CD4-positive, alpha-beta T cell treated with Interferon alpha-2 for 1 hour (primary cell): Measurements from ENCODE around the gene WFDC6.

Experiments
- DNase-seq, 2 donors: peaks; one replicate each; pipeline ENCODE4 v3.0.0-alpha.2; 2020 to 2022

WFDC6 gene

GRCh38 chr20:45515147-45515913 lies 24.0 kb downstream of the WFDC6 start, which contains the start of gene SPINT3:
Gene SPINT3, minus strand, starts transcription at chr20:45515622. Its CDS starts 14 bp downstream, at chr20:45515608.
- no peak for DNase-seq

- DNase-seq = no peak
These were observed 28.9 kb downstream of the WFDC6 start for GRCh38 chr20:45510242-45510862.

GRCh38 chr20:45509091-45509490 lies 30.2 kb downstream of the WFDC6 start:
- no peak for DNase-seq

- no peak for DNase-seq
These were observed 31.0 kb downstream of the WFDC6 start for GRCh38 chr20:45508068-45508886.

- no peak for DNase-seq
These were observed 32.1 kb downstream of the WFDC6 start for GRCh38 chr20:45507011-45507820.

- no peak for DNase-seq
These were observed 32.9 kb downstream of the WFDC6 start for GRCh38 chr20:45506398-45506797.

GRCh38 chr20:45503403-45503802 lies 35.9 kb downstream of the WFDC6 start:
- no peak for DNase-seq

- no peak for DNase-seq
These were observed 36.7 kb downstream of the WFDC6 start for GRCh38 chr20:45502561-45502960.

- no peak for DNase-seq
These were observed 37.7 kb downstream of the WFDC6 start for GRCh38 chr20:45501600-45501999.

- DNase-seq = no peak
These were observed 39.3 kb downstream of the WFDC6 start for GRCh38 chr20:45500022-45500421.

- DNase-seq = no peak
These were observed 41.2 kb downstream of the WFDC6 start for GRCh38 chr20:45497971-45498494.

- no peak for DNase-seq
These were observed 43.1 kb downstream of the WFDC6 start for GRCh38 chr20:45496166-45496565.

GRCh38 chr20:45495501-45495941 lies 43.8 kb downstream of the WFDC6 start:
- no peak for DNase-seq

GRCh38 chr20:45489083-45489531 lies 50.2 kb downstream of the WFDC6 start:
- DNase-seq = no peak

- no peak for DNase-seq
These were observed 52.0 kb downstream of the WFDC6 start for GRCh38 chr20:45487231-45487635.

GRCh38 chr20:45485388-45485787 lies 53.9 kb downstream of the WFDC6 start:
- no peak for DNase-seq

- DNase-seq = no peak
These were observed 54.6 kb downstream of the WFDC6 start for GRCh38 chr20:45484676-45485075.
